KOPT-K1 (cell line): ENCODE measurements around the gene FANCB.

Source experiments
- H3K27ac ChIP-seq: fragments of 200-600 bp; sonication (generic); 2 replicates; pipeline ENCODE4 v1.5.1; 2016; ENCODE audit warnings: antibody characterized with exemption, mild to moderate bottlenecking, low read depth, low read length; ENCODE audit not compliant: poor library complexity, severe bottlenecking
- H3K36me3 ChIP-seq: fragments of 200-600 bp; sonication (generic); 2 replicates; pipeline ENCODE4 v1.5.1; 2017; ENCODE audit warnings: antibody characterized with exemption, mild to moderate bottlenecking, low read length, moderate library complexity; ENCODE audit not compliant: insufficient read depth
- H3K9me3 ChIP-seq: fragments of 200-600 bp; sonication (generic); 2 replicates; pipeline ENCODE4 v1.5.1; 2017; ENCODE audit warnings: antibody characterized with exemption, low read length, mild to moderate bottlenecking; ENCODE audit not compliant: insufficient read depth, poor library complexity, severe bottlenecking

Gene FANCB

DNA sequence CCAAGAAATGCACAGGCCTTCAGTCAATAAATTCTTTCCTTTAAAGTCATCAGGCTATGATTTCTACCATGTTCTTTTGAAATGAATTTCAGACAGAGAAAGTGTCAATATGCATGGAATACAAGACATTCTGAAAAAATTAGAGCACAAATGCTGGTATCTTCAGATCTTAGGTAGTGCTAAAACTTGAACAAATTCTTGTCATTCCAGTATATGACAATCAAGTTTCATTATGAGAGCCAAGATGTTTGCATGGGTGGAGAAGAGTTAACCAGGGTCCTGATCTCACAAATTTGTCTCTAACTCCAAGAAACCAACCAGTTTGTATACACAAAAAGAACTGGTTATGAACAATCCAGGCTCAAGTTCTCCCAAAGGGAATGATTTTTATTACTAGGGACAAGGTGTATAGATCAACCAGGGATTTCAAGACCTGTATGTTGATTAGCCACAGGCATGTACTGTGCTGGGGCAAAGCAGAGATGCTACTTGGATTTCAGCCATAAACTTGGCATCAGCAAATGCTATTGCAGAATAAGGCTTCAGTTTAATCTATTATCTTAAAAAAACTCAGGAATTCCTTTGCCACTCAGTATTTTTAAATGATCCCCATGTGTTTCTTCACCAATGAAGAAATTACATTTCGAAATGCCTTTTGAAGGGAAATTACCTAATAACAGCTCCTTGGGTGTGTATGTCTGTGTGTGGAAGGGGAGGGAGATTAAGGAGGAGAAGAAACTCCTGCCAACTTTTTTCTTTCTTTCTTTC is 69.7 kb downstream of the FANCB start:
- Histone ChIP-seq H3K9me3 (no peaks in the 10 kb centered on the region), H3K36me3 (no peaks in the 10 kb centered on the region), H3K27ac (no peak overlapping the region)

DNA sequence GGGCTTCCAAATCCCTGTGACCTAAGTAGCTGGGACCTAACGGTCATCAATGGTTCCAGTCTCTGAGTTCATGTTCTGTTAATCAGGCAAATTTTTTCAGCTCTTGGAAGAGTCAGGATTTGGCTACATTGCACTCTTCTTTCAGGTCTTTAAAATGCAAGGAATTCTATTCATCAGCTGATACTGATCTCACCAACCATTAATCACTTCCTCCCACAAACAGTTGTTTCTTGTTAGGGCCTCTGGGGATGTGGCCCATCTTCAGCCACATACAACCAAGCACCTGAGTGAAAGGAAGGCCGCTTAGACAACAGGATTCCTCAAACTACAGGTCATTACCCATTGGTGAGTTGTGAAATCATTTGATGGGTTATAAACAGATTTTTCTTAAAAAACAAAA is 71.7 kb downstream of the FANCB start:
- Histone ChIP-seq H3K36me3 (no peaks in the 10 kb centered on the region), H3K9me3 (no peaks in the 10 kb centered on the region), H3K27ac (no peak overlapping the region)

DNA sequence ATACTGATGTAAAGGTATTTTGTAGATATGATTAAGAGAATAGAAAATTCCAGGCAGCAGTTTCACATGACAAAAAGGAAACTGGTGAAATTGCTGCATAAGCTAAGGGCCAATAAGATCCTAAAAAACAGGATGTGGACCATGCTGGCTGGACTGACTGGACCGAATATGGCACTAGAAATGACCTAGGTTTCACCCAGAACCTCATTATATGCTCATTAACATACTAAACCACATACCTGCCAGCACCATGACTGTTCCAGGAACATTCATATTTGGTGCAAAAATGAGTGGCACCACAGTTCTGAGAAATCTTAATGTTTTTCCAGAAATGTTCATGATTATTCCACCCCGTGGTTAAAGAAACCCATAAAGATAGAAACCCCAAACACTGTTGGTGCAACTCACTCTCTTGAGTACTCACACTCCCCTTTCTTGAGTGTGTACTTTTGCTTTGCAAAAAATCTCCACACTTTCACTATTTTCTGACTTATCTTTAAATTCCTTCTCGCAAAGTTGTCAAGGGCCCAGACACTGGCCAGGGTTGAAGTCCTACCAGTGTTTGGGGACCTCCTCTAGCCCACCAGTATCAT is 74.0 kb downstream of the FANCB start:
- no peak overlapping the region for H3K27ac ChIP-seq
- no peaks in the 10 kb centered on the region for H3K9me3 ChIP-seq
- H3K36me3 ChIP-seq: no peaks in the 10 kb centered on the region
